EL (cell line): ENCODE measurements around the gene JAG2.

ENCODE experiments used
- DNase-seq: peaks from one replicate; pipeline ENCODE4 v3.0.0-alpha.2; 2016

JAG2 gene

GRCh38 chr14:105203057-105203531, 34.5 kb upstream of the JAG2 start:
- DNase-seq: peak; percentile 65

- no peak for DNase-seq
These were observed 33.4 kb upstream of the JAG2 start for GRCh38 chr14:105201925-105202513.

GRCh38 chr14:105201156-105201924, 32.8 kb upstream of the JAG2 start:
- no peak for DNase-seq

- no peak for DNase-seq
These were observed 32.1 kb upstream of the JAG2 start for GRCh38 chr14:105200641-105201040.

- DNase-seq: no peak
These were observed 31.5 kb upstream of the JAG2 start for GRCh38 chr14:105200074-105200473.

GRCh38 chr14:105199093-105199492, 30.5 kb upstream of the JAG2 start:
- peak; percentile 54 for DNase-seq

- DNase-seq: no peak
These were observed 30.0 kb upstream of the JAG2 start for GRCh38 chr14:105198588-105198987.

- DNase-seq: peak; percentile 73
These were observed 28.6 kb upstream of the JAG2 start for GRCh38 chr14:105197211-105197641.

GRCh38 chr14:105196265-105196960, 27.8 kb upstream of the JAG2 start:
- no peak for DNase-seq

- DNase-seq: no peak
These were observed 27.1 kb upstream of the JAG2 start for GRCh38 chr14:105195522-105196264.

GRCh38 chr14:105195051-105195450, 26.5 kb upstream of the JAG2 start:
- DNase-seq: no peak

- peak; percentile 27 for DNase-seq
These were observed 25.6 kb upstream of the JAG2 start for GRCh38 chr14:105193916-105194782.

GRCh38 chr14:105192866-105193731, 24.5 kb upstream of the JAG2 start:
- peak; percentile 35 for DNase-seq

GRCh38 chr14:105187935-105188524, 19.5 kb upstream of the JAG2 start:
- DNase-seq: no peak

- no peak for DNase-seq
These were observed 18.5 kb upstream of the JAG2 start for GRCh38 chr14:105187116-105187515.

GRCh38 chr14:105185973-105186372, 17.4 kb upstream of the JAG2 start:
- no peak for DNase-seq

- no peak for DNase-seq
These were observed 16.4 kb upstream of the JAG2 start for GRCh38 chr14:105185001-105185400.

GRCh38 chr14:105184461-105184860, 15.9 kb upstream of the JAG2 start:
- no peak for DNase-seq

GRCh38 chr14:105182296-105183020, 13.9 kb upstream of the JAG2 start:
- DNase-seq: no peak
